Measurements from ENCODE around the gene CCDC69.

Gene CCDC69

GRCh38 chr5:151153300-151153699, 70.6 kb downstream of the CCDC69 start:
- TF ChIP-seq CTCF (IDR thresholded peaks at IDR 0.05; ENCODE audit: insufficient read depth, low read depth, low read length, missing control alignments) = no peak
- no peak overlapping the region for H3K4me3 ChIP-seq (ENCODE audit: low read length)
- DNase-seq (ENCODE audit: low read depth) = no peak

GRCh38 chr5:151151793-151152192, 72.1 kb downstream of the CCDC69 start:
- TF ChIP-seq CTCF (IDR thresholded peaks at IDR 0.05; ENCODE audit: insufficient read depth, low read depth, low read length, missing control alignments) = no peak
- no peak for DNase-seq (ENCODE audit: low read depth)
- H3K4me3 ChIP-seq (ENCODE audit: low read length) = no peak overlapping the region

GRCh38 chr5:151151263-151151660, 72.6 kb downstream of the CCDC69 start:
- H3K4me3 ChIP-seq (ENCODE audit: low read length) = no peak overlapping the region
- no peak for DNase-seq (ENCODE audit: low read depth)
- TF ChIP-seq CTCF (IDR thresholded peaks at IDR 0.05; ENCODE audit: insufficient read depth, low read depth, low read length, missing control alignments) = no peak

- TF ChIP-seq CTCF (IDR thresholded peaks at IDR 0.05; ENCODE audit: insufficient read depth, low read depth, low read length, missing control alignments) = no peak
- DNase-seq (ENCODE audit: low read depth) = no peak
- H3K4me3 ChIP-seq (ENCODE audit: low read length) = no peak overlapping the region
Measured at GRCh38 chr5:151150471-151151262, 73.2 kb downstream of the CCDC69 start.

GRCh38 chr5:151148583-151148982, 75.3 kb downstream of the CCDC69 start:
- DNase-seq (ENCODE audit: low read depth) = no peak
- H3K4me3 ChIP-seq (ENCODE audit: low read length) = no peak overlapping the region
- TF ChIP-seq CTCF (IDR thresholded peaks at IDR 0.05; ENCODE audit: insufficient read depth, low read depth, low read length, missing control alignments) = no peak

- no peak for TF ChIP-seq CTCF (IDR thresholded peaks at IDR 0.05; ENCODE audit: insufficient read depth, low read depth, low read length, missing control alignments)
- H3K4me3 ChIP-seq (ENCODE audit: low read length) = no peak overlapping the region
- no peak for DNase-seq (ENCODE audit: low read depth)
Measured at GRCh38 chr5:151147033-151147432, 76.9 kb downstream of the CCDC69 start.

GRCh38 chr5:151146061-151146460, 77.8 kb downstream of the CCDC69 start:
- no peak for TF ChIP-seq CTCF (IDR thresholded peaks at IDR 0.05; ENCODE audit: insufficient read depth, low read depth, low read length, missing control alignments)
- H3K4me3 ChIP-seq (ENCODE audit: low read length) = no peak overlapping the region
- no peak for DNase-seq (ENCODE audit: low read depth)

Data from epithelial cell of esophagus (primary cell).